CD8-positive, alpha-beta memory T cell (primary cell): ENCODE data around the gene GGT6. TPM values are rescaled to one million over a fixed set of nuclear protein-coding genes. Genes with fewer than 3 reads are reported as not detected.

Source experiments
- CTCF ChIA-PET: fragments of 350-600 bp; sonication (Branson Sonifier 250); formaldehyde crosslinking; loops from one replicate; lab custom pipeline; 2021; ENCODE audit warnings: antibody characterized with exemption; lab: Charles Lee
- POLR2A ChIA-PET: fragments of 350-600 bp; sonication (Branson Sonifier 250); formaldehyde crosslinking; loops from one replicate; lab custom pipeline; 2021; ENCODE audit warnings: antibody characterized with exemption; lab: Charles Lee
- DNase-seq, 5 donors: peaks; one replicate each; pipeline versions ENCODE4 v3.0.0 to v3.0.0-alpha.2; 2020 to 2022; ENCODE audit warnings: mixed read lengths in 1 of 5
- H3K27ac ChIP-seq: one replicate; pipeline ENCODE4 v1.7.0; 2013; ENCODE audit warnings: low read depth, mild to moderate bottlenecking, low read length, moderate library complexity
- H3K27me3 ChIP-seq: 2 replicates; pipeline ENCODE4 v1.7.0; 2013; ENCODE audit warnings: low read length, mild to moderate bottlenecking; ENCODE audit not compliant: insufficient read depth, poor library complexity, severe bottlenecking
- H3K36me3 ChIP-seq: 2 replicates; pipeline ENCODE4 v1.7.0; 2013; ENCODE audit warnings: mild to moderate bottlenecking, low read length, moderate library complexity; ENCODE audit not compliant: insufficient read depth
- H3K4me1 ChIP-seq: 2 replicates; pipeline ENCODE4 v1.7.0; 2013; ENCODE audit warnings: mild to moderate bottlenecking, low read length, moderate library complexity; ENCODE audit not compliant: insufficient read depth
- H3K4me3 ChIP-seq: 2 replicates; pipeline ENCODE4 v1.7.0; 2013; ENCODE audit warnings: mild to moderate bottlenecking, low read length
- H3K9me3 ChIP-seq: 2 replicates; pipeline ENCODE4 v1.7.0; 2013; ENCODE audit warnings: mild to moderate bottlenecking, low read length
- H3K27ac Mint-ChIP-seq, 8 donors: one replicate each; pipeline ENCODE4 v1.8.0; 2020 to 2021; ENCODE audit warnings: mixed read lengths in 8 of 8, mild to moderate bottlenecking in 6 of 8, inconsistent platforms in 3 of 8, moderate library complexity in 3 of 8
- H3K27me3 Mint-ChIP-seq, 2 donors: one replicate each; pipeline ENCODE4 v1.8.0; 2020 to 2021; ENCODE audit warnings: mixed read lengths in 2 of 2, mild to moderate bottlenecking in 1 of 2, moderate library complexity in 1 of 2
- H3K36me3 Mint-ChIP-seq, 3 donors: one replicate each; pipeline ENCODE4 v1.8.0; 2020 to 2021; ENCODE audit warnings: mixed read lengths in 3 of 3, inconsistent platforms in 1 of 3, mild to moderate bottlenecking in 1 of 3
- H3K4me1 Mint-ChIP-seq, 3 donors: one replicate each; pipeline ENCODE4 v1.8.0; 2020 to 2021; ENCODE audit warnings: mixed read lengths in 3 of 3, inconsistent platforms in 1 of 3, mild to moderate bottlenecking in 1 of 3
- H3K4me3 Mint-ChIP-seq, 7 donors: one replicate each; pipeline ENCODE4 v1.8.0; 2020 to 2021; ENCODE audit warnings: mixed read lengths in 7 of 7, mild to moderate bottlenecking in 6 of 7, moderate library complexity in 4 of 7, inconsistent platforms in 2 of 7
- H3K9me3 Mint-ChIP-seq, 5 donors: one replicate each; pipeline ENCODE4 v1.8.0; 2020 to 2022; ENCODE audit warnings: mixed read lengths in 5 of 5, mild to moderate bottlenecking in 3 of 5, moderate library complexity in 2 of 5, inconsistent platforms in 1 of 5
- polyA plus RNA-seq: library from polyadenylated mRNA; unstranded; fragments of 300-500 nt; fragmentation: Illumina TruSeq; gene quantifications from one replicate; pipeline ENCODE4 v1.2.3, GENCODE V29; 2021
- total RNA-seq, 2 experiments: library from RNA; stranded (reverse); gene quantifications; one replicate each; pipeline ENCODE4 v1.2.3, GENCODE V29; 2021

Gene GGT6
- total and polyA plus RNA-seq, 3 experiments from 2014 or later: not detected

DNA sequence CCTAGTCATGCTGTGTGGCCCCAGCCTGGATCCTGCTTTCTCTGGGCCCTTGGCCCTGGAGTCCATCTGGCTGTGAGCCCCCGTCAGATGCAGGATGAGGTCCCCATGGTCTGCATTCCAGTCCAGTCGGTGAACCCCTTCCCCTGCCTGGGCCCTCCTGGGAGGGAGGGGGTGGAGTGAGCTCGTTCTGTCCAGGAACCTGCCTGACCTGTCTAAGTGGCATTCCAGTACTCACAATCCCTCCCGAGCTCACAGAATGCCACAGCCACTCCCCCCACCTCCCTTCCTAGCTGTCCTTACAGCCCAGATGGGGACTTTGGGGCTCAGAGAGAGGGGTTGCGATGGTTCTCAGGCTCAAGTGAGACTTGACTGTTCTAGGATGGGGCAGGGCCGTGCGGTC lies 46.2 kb downstream of the GGT6 start:
- no peaks in the 10 kb centered on the region for H3K9me3 ChIP-seq
- Mint-ChIP-seq H3K4me1 (peaks cover 6 to 15% (median 7%) of the 10 kb centered on the region in 3 donors), H3K9me3 (no peaks in the 10 kb centered on the region), H3K36me3 (peaks cover 0 to 1% (median 0%) of the 10 kb centered on the region in 3 donors), H3K27me3 (peaks cover 0 to 2% of the 10 kb centered on the region in 2 donors), H3K4me3 (no peak overlapping the region), H3K27ac (no peak overlapping the region)
- no peaks in the 10 kb centered on the region for H3K27me3 ChIP-seq
- H3K4me1 ChIP-seq: peaks cover 5% of the 10 kb centered on the region
- H3K36me3 ChIP-seq: no peaks in the 10 kb centered on the region
- ChIA-PET CTCF (no interaction called here), POLR2A (no interaction called here)
- no peak overlapping the region for H3K4me3 ChIP-seq
- no peak for DNase-seq
- no peak overlapping the region for H3K27ac ChIP-seq

DNA sequence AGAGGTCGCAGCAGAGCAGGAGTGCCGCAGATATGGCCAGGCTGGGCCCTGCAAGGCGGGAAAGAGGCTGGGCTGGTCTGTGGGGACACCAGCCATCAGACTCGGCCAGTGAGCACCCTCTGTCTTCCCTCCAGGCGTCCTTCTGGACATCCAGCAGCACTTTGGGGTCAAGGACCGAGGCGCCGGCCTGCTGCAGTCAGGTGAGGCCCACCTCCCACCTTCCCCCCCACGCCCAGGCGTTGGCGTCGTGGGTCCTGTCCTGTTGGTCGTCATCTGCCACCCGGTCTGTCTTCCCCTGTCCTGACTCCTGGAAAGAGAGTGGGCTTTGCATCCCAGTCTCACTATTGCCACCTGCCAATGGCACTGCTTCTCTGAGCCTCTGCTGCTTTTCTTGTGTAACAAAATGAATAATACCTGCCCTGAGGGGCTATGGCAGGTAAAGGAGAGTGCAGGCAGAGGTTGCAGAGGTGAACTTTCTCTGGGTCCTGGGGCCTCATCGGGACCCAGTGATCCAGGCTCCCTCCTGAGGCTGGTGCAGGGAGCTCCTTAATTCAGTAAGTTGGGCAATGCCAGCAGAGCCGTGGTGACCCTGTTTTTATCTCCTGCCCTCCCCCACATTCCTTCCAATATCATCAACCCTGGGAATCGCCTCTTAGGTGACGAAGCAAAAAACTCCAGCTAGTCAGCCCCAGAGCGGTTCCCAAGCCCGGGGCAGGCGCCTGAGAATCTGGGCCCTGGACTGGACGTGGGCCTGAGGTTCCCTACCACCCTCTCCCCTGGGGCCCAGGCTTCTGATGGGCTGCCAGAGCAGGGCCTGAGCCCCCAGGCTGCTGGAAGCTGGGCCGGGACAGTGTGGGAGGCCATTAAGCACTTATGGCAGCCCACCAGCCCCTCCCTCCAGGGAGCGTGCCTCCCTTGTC lies 47.0 kb downstream of the GGT6 start:
- H3K27me3 ChIP-seq: no peaks in the 10 kb centered on the region

DNA sequence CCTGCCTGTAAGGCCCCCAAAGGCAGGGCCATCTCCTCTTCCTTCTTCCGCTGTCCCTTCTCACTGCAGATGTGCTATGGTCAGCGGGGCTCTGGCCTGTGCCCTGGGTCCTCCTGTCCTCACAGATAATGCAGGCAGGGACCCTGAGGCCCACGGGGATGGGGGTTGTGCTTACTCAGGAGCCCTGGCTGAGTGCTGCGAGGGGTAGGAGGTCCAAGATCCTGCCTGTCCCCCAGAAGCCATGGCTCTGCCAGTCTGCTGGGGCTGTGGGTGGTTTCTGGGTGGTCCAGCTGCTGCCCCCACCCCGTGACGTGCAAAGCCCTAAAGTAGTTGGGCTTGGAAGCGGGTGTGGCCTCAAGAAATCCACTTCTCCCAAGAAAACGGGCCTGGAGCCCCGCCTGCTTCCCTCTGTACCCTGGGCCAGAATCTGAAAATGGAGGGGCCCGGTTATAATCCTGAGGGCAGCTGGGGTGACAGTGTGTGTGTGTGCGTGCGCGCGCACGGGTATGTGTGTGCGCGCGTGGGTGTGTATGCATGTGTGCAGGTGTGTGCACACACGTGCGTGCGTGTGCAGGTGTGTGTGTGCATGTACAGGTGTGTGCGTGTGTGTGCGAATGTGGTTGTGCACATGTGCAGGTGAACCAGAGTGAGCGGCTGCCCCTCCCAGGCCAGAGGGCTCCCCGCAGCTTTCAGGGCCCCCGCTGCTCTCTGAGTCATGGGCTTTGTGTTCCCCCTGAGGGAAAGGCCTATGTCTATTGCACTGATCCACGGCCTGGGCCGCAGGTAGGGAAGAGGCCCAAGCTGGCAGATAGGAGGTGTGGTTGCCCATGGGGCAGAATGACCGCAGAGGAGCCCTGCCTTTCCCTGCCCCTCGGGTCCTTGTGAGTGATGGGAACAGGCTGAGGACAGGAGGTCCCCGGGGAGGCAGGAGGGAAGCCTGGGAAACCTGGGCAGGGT lies 47.9 kb downstream of the GGT6 start:
- Mint-ChIP-seq H3K27ac (peak overlapping the region in 1 of 8 donors; percentile 11), H3K4me3 (no peak overlapping the region), H3K27me3 (peaks cover 0 to 2% of the 10 kb centered on the region in 2 donors), H3K4me1 (peaks cover 13 to 29% (median 20%) of the 10 kb centered on the region in 3 donors), H3K9me3 (no peaks in the 10 kb centered on the region), H3K36me3 (no peaks in the 10 kb centered on the region)
- no peaks in the 10 kb centered on the region for H3K27me3 ChIP-seq
- ChIA-PET POLR2A (no interaction called here), CTCF (no interaction called here)
- no peaks in the 10 kb centered on the region for H3K36me3 ChIP-seq
- H3K27ac ChIP-seq: no peak overlapping the region
- no peak for DNase-seq
- H3K4me1 ChIP-seq: peaks cover 11% of the 10 kb centered on the region
- no peaks in the 10 kb centered on the region for H3K9me3 ChIP-seq
- no peak overlapping the region for H3K4me3 ChIP-seq

More for the DNA sequence above, 47.0 kb downstream of the GGT6 start:
- H3K27me3 Mint-ChIP-seq: peaks cover 0 to 2% of the 10 kb centered on the region in 2 donors
- POLR2A ChIA-PET: no interaction called here
- no peaks in the 10 kb centered on the region for H3K9me3 Mint-ChIP-seq
- DNase-seq: no peak
- CTCF ChIA-PET: no interaction called here
- no peak overlapping the region for H3K4me3 ChIP-seq
- H3K4me1 Mint-ChIP-seq: peaks cover 13 to 23% (median 14%) of the 10 kb centered on the region in 3 donors
- H3K27ac Mint-ChIP-seq: no peak overlapping the region
- no peaks in the 10 kb centered on the region for H3K36me3 ChIP-seq
- no peaks in the 10 kb centered on the region for H3K9me3 ChIP-seq
- H3K27ac ChIP-seq: no peak overlapping the region
- H3K4me3 Mint-ChIP-seq: no peak overlapping the region
- H3K36me3 Mint-ChIP-seq: peaks cover 0 to 1% (median 0%) of the 10 kb centered on the region in 3 donors
- H3K4me1 ChIP-seq: peaks cover 11% of the 10 kb centered on the region

DNA sequence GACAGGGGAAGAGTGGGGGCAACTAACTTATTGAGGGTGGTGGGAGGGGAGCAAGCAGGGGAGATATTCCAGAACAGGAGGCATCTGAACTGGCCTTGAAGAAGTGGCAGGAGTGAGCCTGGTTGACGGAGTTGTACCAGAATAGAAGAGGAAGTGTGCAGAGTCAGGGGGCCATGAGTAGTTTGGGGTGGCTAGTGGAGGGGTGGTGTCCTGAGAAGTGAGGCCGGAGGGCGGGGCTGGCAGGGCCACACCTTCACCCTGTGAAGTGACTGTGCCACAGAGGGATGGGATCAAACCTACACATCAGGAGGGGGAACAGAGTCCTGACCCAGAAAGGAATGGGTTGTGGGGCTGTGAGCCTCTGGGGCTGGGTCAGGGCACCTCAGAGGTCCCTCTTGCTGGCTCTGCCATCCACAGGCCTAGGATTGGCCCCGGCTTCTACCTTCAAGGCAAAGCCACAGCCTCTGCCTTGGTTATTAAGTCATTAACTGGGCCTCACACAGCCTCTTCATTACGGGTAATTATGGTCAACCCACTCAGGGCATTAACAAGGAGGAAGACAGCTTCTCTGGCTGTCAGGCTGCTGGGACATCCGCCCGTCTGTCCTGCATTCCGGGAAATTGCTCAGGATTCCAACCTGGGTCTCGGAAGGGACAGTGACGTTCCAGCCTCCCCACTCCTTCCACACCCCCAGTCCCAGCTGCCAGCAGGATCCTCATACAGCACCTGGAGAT lies 49.0 kb downstream of the GGT6 start:
- H3K4me1 Mint-ChIP-seq: peaks cover 13 to 30% (median 20%) of the 10 kb centered on the region in 3 donors
- DNase-seq: no peak
- no peak overlapping the region for H3K4me3 Mint-ChIP-seq
- Histone ChIP-seq H3K36me3 (no peaks in the 10 kb centered on the region), H3K4me3 (no peak overlapping the region), H3K4me1 (peaks cover 11% of the 10 kb centered on the region), H3K27me3 (no peaks in the 10 kb centered on the region), H3K9me3 (no peaks in the 10 kb centered on the region), H3K27ac (no peak overlapping the region)
- peaks cover 0 to 2% of the 10 kb centered on the region in 2 donors for H3K27me3 Mint-ChIP-seq
- peak overlapping the region in 2 of 8 donors; percentile 14 to 87 for H3K27ac Mint-ChIP-seq
- ChIA-PET POLR2A (no interaction called here), CTCF (no interaction called here)
- no peaks in the 10 kb centered on the region for H3K9me3 Mint-ChIP-seq
- H3K36me3 Mint-ChIP-seq: no peaks in the 10 kb centered on the region

DNA sequence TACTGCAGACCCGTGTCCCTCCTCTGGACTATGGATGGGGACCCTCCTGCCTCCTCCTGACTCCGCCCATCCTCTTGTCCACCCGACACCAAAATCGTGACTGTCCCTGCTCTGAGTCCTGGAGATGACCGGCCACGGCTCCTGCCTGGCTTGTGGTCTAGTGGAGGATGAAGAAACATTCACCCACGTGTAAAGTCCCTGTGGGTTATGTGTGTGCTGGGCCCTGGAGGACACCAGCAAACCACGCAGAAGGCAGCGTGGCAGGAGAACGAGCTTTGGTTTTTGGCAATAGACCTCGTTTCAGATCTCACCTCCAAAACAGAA lies 49.8 kb downstream of the GGT6 start:
- no peaks in the 10 kb centered on the region for H3K9me3 ChIP-seq
- ChIA-PET POLR2A (no interaction called here), CTCF (no interaction called here)
- peaks cover 11% of the 10 kb centered on the region for H3K4me1 ChIP-seq
- no peaks in the 10 kb centered on the region for H3K36me3 Mint-ChIP-seq
- H3K9me3 Mint-ChIP-seq: no peaks in the 10 kb centered on the region
- no peak overlapping the region for H3K27ac ChIP-seq
- peak overlapping the region in 4 of 8 donors; percentile 3 to 40 (median 16) for H3K27ac Mint-ChIP-seq
- H3K4me3 Mint-ChIP-seq: no peak overlapping the region
- DNase-seq: no peak
- H3K4me1 Mint-ChIP-seq: peaks cover 13 to 30% (median 20%) of the 10 kb centered on the region in 3 donors
- H3K4me3 ChIP-seq: no peak overlapping the region
- no peaks in the 10 kb centered on the region for H3K27me3 ChIP-seq
- H3K36me3 ChIP-seq: no peaks in the 10 kb centered on the region
- H3K27me3 Mint-ChIP-seq: no peaks in the 10 kb centered on the region

DNA sequence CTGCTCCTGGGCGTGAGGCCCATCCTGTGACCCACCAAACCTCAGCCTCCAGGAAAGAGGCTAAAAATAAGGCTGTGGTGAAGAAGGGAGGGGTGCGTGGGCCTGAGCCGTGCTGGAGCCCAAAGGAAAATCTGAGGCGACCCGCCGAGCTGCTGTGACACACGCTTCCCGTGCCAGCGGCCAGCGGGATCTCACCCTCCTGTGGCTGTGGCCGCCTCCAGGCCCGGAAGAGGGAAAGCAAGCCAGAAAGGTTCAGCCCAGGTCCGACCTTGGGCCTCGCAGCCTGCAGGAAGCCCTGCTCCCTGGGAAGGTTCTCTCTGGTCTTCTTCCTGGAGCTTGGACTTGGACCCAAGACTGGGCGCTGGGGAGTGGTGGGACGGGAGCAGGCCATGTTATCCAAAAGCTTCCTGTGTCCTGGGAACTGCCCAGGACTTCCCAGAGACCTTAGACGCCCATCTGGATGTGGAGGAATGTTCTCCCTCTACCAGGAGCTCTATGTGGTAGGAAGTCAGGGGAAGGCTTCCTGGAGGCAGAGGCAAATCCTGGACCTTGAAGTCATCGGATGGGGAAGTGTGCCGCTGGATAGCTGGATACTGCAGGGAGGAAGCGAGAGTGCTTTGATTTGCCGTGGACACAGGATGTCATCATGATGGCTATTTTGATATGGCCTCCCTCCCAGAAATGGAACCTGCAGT lies 50.3 kb downstream of the GGT6 start:
- Histone ChIP-seq H3K36me3 (no peaks in the 10 kb centered on the region), H3K27me3 (no peaks in the 10 kb centered on the region), H3K4me1 (peaks cover 11% of the 10 kb centered on the region), H3K9me3 (no peaks in the 10 kb centered on the region), H3K27ac (no peak overlapping the region), H3K4me3 (no peak overlapping the region)
- Mint-ChIP-seq H3K4me3 (peak overlapping the region in 1 of 7 donors; percentile 68), H3K36me3 (no peaks in the 10 kb centered on the region), H3K4me1 (peaks cover 14 to 32% (median 20%) of the 10 kb centered on the region in 3 donors), H3K27ac (peak overlapping the region in 3 of 8 donors; percentile 41 to 70 (median 66)), H3K9me3 (no peaks in the 10 kb centered on the region), H3K27me3 (no peaks in the 10 kb centered on the region)
- CTCF ChIA-PET: interaction anchor here (1.9 kb wide), 1 partner anchor 91 kb away, joined by 6 read pairs; no protein-coding TSS in a partner anchor
- POLR2A ChIA-PET: interaction anchor here (1.9 kb wide), 1 partner anchor 11 kb away, joined by 10 read pairs; the partner anchor contains the start of gene SPNS2
- DNase-seq: no peak

DNA sequence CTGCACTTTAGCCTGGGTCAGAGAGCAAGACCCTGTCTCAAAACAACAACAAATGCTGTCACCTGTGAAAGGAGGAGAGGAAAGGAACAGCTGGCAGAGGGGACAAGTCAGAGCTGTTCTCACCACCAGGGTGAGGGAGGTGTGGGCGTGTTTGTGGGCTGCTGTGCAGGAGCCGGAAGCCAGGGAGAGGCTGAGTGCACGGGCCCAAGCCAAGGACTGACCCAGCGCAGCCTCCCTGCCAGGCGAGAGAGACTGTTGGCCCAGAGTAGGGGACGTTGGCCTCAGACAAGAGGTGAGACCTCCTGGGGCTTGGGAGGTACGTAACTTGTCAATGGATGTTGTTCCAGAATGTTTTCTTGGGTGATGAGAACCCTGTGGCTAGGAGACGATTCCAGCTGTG lies 51.0 kb downstream of the GGT6 start:
- DNase-seq: peak in 2 of 5 donors; percentile 20 to 59
- H3K4me1 ChIP-seq: peaks cover 13% of the 10 kb centered on the region
- CTCF ChIA-PET: interaction anchor here (0.9 to 1.9 kb wide), 3 partner anchors 10 to 90 kb away, joined by 3 to 6 read pairs (median 3); no protein-coding TSS in a partner anchor
- no peak overlapping the region for H3K4me3 ChIP-seq
- no peaks in the 10 kb centered on the region for H3K9me3 Mint-ChIP-seq
- H3K4me3 Mint-ChIP-seq: peak overlapping the region in 5 of 7 donors; percentile 15 to 86 (median 45)
- no peaks in the 10 kb centered on the region for H3K36me3 ChIP-seq
- H3K36me3 Mint-ChIP-seq: no peaks in the 10 kb centered on the region
- H3K27me3 ChIP-seq: no peaks in the 10 kb centered on the region
- peaks cover 0 to 3% of the 10 kb centered on the region in 2 donors for H3K27me3 Mint-ChIP-seq
- H3K9me3 ChIP-seq: no peaks in the 10 kb centered on the region
- H3K27ac ChIP-seq: no peak overlapping the region
- H3K27ac Mint-ChIP-seq: peak overlapping the region in 6 of 8 donors; percentile 13 to 86 (median 56)
- POLR2A ChIA-PET: interaction anchor here (0.5 to 1.9 kb wide), 2 partner anchors 10 to 333 kb away, joined by 3 to 10 read pairs; partner anchors contain the start of gene SPNS2
- peaks cover 21 to 39% (median 24%) of the 10 kb centered on the region in 3 donors for H3K4me1 Mint-ChIP-seq
